Measurements from ENCODE around the gene ATP1B1.
"Not testable (repeated sequence)": the region's sequence is repeated elsewhere in the genome, so short reads cannot be mapped to it uniquely, and the experiment has no call there.

ATP1B1 gene

GRCh38 chr1:169146576-169147214 lies 40.2 kb downstream of the ATP1B1 start:
- no peak for DNase-seq

GRCh38 chr1:169148472-169149252 lies 42.2 kb downstream of the ATP1B1 start:
- DNase-seq = no peak

- no peak for DNase-seq
These were observed 43.2 kb downstream of the ATP1B1 start for GRCh38 chr1:169149555-169150286.

GRCh38 chr1:169150641-169151337 lies 44.3 kb downstream of the ATP1B1 start:
- DNase-seq = no peak

- no peak for DNase-seq
These were observed 44.9 kb downstream of the ATP1B1 start for GRCh38 chr1:169151338-169151837.

GRCh38 chr1:169155675-169156074 lies 49.2 kb downstream of the ATP1B1 start:
- DNase-seq = no peak

- no peak for DNase-seq
These were observed 50.1 kb downstream of the ATP1B1 start for GRCh38 chr1:169156580-169156979.

- no peak for DNase-seq
These were observed 54.5 kb downstream of the ATP1B1 start for GRCh38 chr1:169160845-169161495.

GRCh38 chr1:169161496-169162194 lies 55.2 kb downstream of the ATP1B1 start:
- DNase-seq = no peak

- DNase-seq = no peak
These were observed 56.6 kb downstream of the ATP1B1 start for GRCh38 chr1:169163059-169163458.

- DNase-seq = no peak
These were observed 69.0 kb downstream of the ATP1B1 start for GRCh38 chr1:169175461-169175860.

GRCh38 chr1:169179431-169179830 lies 72.9 kb downstream of the ATP1B1 start:
- not testable (repeated sequence) for DNase-seq

- DNase-seq = no peak
These were observed 73.7 kb downstream of the ATP1B1 start for GRCh38 chr1:169180174-169180573.
